Peyer's patch (tissue), 4 donors: ENCODE results near the gene P2RY14. TPM values are rescaled to one million over a fixed set of nuclear protein-coding genes. Genes with fewer than 3 reads are reported as not detected.

Experiments
- DNase-seq, 3 donors: peaks; one replicate each; pipeline ENCODE4 v3.0.0-alpha.2; 2017 to 2019
- H3K27ac ChIP-seq, 4 donors: fragments of 200-600 bp; sonication (generic); one replicate each; pipeline ENCODE4 v1.5.1; 2016 to 2019
- H3K27me3 ChIP-seq, 2 donors: fragments of 200-600 bp; sonication (generic); one replicate each; pipeline ENCODE4 v1.5.1; 2019
- H3K36me3 ChIP-seq, 3 donors: fragments of 200-600 bp; sonication (generic); one replicate each; pipeline ENCODE4 v1.5.1; 2016 to 2019
- H3K4me1 ChIP-seq, 4 donors: fragments of 200-600 bp; sonication (generic); one replicate each; pipeline ENCODE4 v1.5.1; 2016 to 2019
- H3K4me3 ChIP-seq, 4 donors: fragments of 200-600 bp; sonication (generic); 1 replicate in 3 of 4; 2 replicates in 1 of 4; pipeline ENCODE4 v1.5.1; 2016 to 2019; ENCODE audit warnings: mild to moderate bottlenecking in 1 of 4
- H3K9me3 ChIP-seq, 4 donors: fragments of 200-600 bp; sonication (generic); one replicate each; pipeline ENCODE4 v1.5.1; 2016 to 2019; ENCODE audit warnings: mild to moderate bottlenecking in 1 of 4
- CTCF ChIP-seq, 6 experiments: fragments of 450-650 bp in 4 of 6; fragments of 200-600 bp in 2 of 6; sonication (generic) in 1 of 6; IDR thresholded peaks; one replicate each; pipeline ENCODE4 v1.5.1; 2017 to 2019; ENCODE audit warnings: antibody characterized with exemption in 6 of 6, mild to moderate bottlenecking in 3 of 6, moderate library complexity in 1 of 6
- POLR2A ChIP-seq, 2 donors: fragments of 450-650 bp; IDR thresholded peaks; one replicate each; pipeline ENCODE4 v1.5.1; 2017; ENCODE audit warnings: antibody characterized with exemption in 2 of 2, mild to moderate bottlenecking in 2 of 2, moderate library complexity in 2 of 2
- total RNA-seq, 4 donors: library from RNA; depleted of rRNA; stranded (reverse); fragments of >200 nt; gene quantifications; one replicate each; pipeline ENCODE4 v1.1.0, GENCODE V29; 2016

P2RY14 gene
- total RNA-seq, 4 donors from 2014 or later, result 1.2 to 3.6 (median 2.0) TPM

- Histone ChIP-seq H3K9me3 (no peaks in the 10 kb centered on the region), H3K27ac (no peak overlapping the region), H3K4me3 (no peak overlapping the region), H3K4me1 (peaks cover 0 to 4% (median 0%) of the 10 kb centered on the region in 4 donors), H3K36me3 (no peaks in the 10 kb centered on the region), H3K27me3 (no peaks in the 10 kb centered on the region)
- DNase-seq, result no peak
- TF ChIP-seq CTCF (IDR thresholded peaks at IDR 0.05) (no peak), POLR2A (IDR thresholded peaks at IDR 0.05) (no peak)
Observed at GRCh38 chr3:151213151-151213550, 65.2 kb downstream of the P2RY14 start.

- Histone ChIP-seq H3K4me1 (peaks cover 0 to 4% (median 0%) of the 10 kb centered on the region in 4 donors), H3K4me3 (peak overlapping the region in 2 of 4 donors; percentile 12 to 42), H3K9me3 (no peaks in the 10 kb centered on the region), H3K36me3 (no peaks in the 10 kb centered on the region), H3K27ac (peak overlapping the region in 3 of 4 donors; percentile 27 to 74 (median 54)), H3K27me3 (no peaks in the 10 kb centered on the region)
- DNase-seq, result peak in 2 of 3 donors; percentile 63 to 66
- TF ChIP-seq POLR2A (IDR thresholded peaks at IDR 0.05), result no peak
- TF ChIP-seq CTCF (IDR thresholded peaks at IDR 0.05), result peak in 2 of 6 experiments; percentile 20 to 32
Observed at GRCh38 chr3:151210676-151211381, 67.5 kb downstream of the P2RY14 start.

GRCh38 chr3:151209654-151210053 lies 68.7 kb downstream of the P2RY14 start:
- no peaks in the 10 kb centered on the region for H3K36me3 ChIP-seq
- DNase-seq, result no peak

DNA sequence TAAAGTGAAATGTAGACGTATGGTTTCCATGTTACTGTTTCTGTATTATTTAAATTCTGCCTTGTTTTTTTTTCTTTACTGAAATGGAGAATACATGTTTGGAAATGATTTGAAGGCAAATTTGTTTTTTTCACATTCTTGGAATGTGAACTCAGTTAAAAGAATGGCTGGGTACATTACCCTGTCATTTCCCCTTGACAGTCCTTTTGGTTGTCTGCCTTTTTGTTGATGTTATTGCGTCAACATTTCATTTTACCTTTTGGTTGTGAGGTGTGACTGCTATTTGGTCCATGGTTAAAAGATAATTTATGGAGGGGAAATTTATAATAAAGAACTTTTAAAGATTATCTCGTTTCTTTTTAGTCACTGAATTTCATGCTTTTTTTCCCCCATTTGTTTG lies 72.1 kb downstream of the P2RY14 start:
- Histone ChIP-seq H3K4me1 (peaks cover 0 to 4% (median 0%) of the 10 kb centered on the region in 4 donors), H3K36me3 (no peaks in the 10 kb centered on the region)

More at GRCh38 chr3:151209654-151210053, 68.7 kb downstream of the P2RY14 start:
- TF ChIP-seq POLR2A (IDR thresholded peaks at IDR 0.05) (no peak), CTCF (IDR thresholded peaks at IDR 0.05) (no peak)
- no peak overlapping the region for H3K4me3 ChIP-seq
- H3K9me3 ChIP-seq, result no peaks in the 10 kb centered on the region
- peak overlapping the region in 2 of 4 donors; percentile 9 to 12 for H3K27ac ChIP-seq
- H3K27me3 ChIP-seq, result no peaks in the 10 kb centered on the region
- H3K4me1 ChIP-seq, result peaks cover 0 to 4% (median 0%) of the 10 kb centered on the region in 4 donors

DNA sequence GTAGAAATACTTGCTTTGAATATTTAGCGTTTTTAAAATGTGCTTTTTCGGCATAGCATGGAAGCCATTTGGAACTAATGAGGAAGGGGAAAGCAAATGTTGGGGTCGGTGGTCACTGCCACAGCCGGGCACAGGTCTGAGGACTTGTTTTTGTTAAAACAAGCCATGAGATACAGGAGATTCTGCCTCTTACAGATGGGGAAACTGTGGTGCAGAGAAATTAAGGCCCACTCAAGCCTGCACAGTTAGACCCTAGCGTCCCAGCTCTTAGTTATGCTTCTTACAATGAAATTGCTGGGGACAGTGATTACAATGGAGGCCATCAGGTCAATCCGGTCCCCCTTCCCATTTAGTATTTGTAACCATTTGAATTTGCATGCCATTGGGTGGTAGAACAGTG lies 72.9 kb downstream of the P2RY14 start:
- TF ChIP-seq POLR2A (IDR thresholded peaks at IDR 0.05), result no peak
- no peak for TF ChIP-seq CTCF (IDR thresholded peaks at IDR 0.05)
- H3K4me3 ChIP-seq, result no peak overlapping the region
- peak overlapping the region in 2 of 4 donors; percentile 13 to 14 for H3K27ac ChIP-seq
- H3K9me3 ChIP-seq, result no peaks in the 10 kb centered on the region
- peaks cover 0 to 4% (median 0%) of the 10 kb centered on the region in 4 donors for H3K4me1 ChIP-seq
- no peaks in the 10 kb centered on the region for H3K27me3 ChIP-seq
- no peak for DNase-seq
- no peaks in the 10 kb centered on the region for H3K36me3 ChIP-seq

More for the DNA sequence above, 72.1 kb downstream of the P2RY14 start:
- no peaks in the 10 kb centered on the region for H3K9me3 ChIP-seq
- DNase-seq, result no peak
- H3K27me3 ChIP-seq, result no peaks in the 10 kb centered on the region
- H3K27ac ChIP-seq, result peak overlapping the region in 1 of 4 donors; percentile 13
- no peak overlapping the region for H3K4me3 ChIP-seq
- TF ChIP-seq POLR2A (IDR thresholded peaks at IDR 0.05), result no peak
